Activated CD4-positive, alpha-beta T cell treated with anti-CD3 and anti-CD28 coated beads for 36 hours (primary cell): ENCODE data around the gene KATNAL1. TPM values are rescaled to one million over a fixed set of nuclear protein-coding genes. Genes with fewer than 3 reads are reported as not detected.

Source experiments
- ATAC-seq: fragments of 200-7000 bp; cut with Tn5 transposase; one replicate; pipeline ENCODE4 v1.10.0; 2021; ENCODE audit warnings: mild to moderate bottlenecking, moderate library complexity
- CTCF ChIA-PET: fragments of 350-600 bp; sonication (Branson Sonifier 250); formaldehyde crosslinking; loops from one replicate; lab custom pipeline; 2021; ENCODE audit warnings: antibody characterized with exemption; lab: Charles Lee
- POLR2A ChIA-PET: fragments of 350-600 bp; sonication (Branson Sonifier 250); formaldehyde crosslinking; loops from one replicate; lab custom pipeline; 2021; ENCODE audit warnings: antibody characterized with exemption, inconsistent platforms; lab: Charles Lee
- DNase-seq: peaks from one replicate; pipeline ENCODE4 v3.0.0-alpha.2; 2020
- H3K27ac Mint-ChIP-seq: one replicate; pipeline ENCODE4 v1.8.0; 2021; ENCODE audit warnings: mixed read lengths
- H3K27me3 Mint-ChIP-seq: one replicate; pipeline ENCODE4 v1.8.0; 2021; ENCODE audit warnings: mixed read lengths
- H3K36me3 Mint-ChIP-seq: one replicate; pipeline ENCODE4 v1.8.0; 2021; ENCODE audit warnings: low read depth, mixed read lengths
- H3K4me1 Mint-ChIP-seq: one replicate; pipeline ENCODE4 v1.8.0; 2021; ENCODE audit warnings: mixed read lengths
- H3K4me3 Mint-ChIP-seq: one replicate; pipeline ENCODE4 v1.8.0; 2021; ENCODE audit warnings: mild to moderate bottlenecking, moderate library complexity, mixed read lengths
- H3K9me3 Mint-ChIP-seq: one replicate; pipeline ENCODE4 v1.8.0; 2021; ENCODE audit warnings: low read depth, mixed read lengths
- intact Hi-C, 2 experiments: fragments of 100-400 bp; cut with DNase I in 1 of 2; cut with micrococcal nuclease in 1 of 2; formaldehyde crosslinking; loops; one replicate each; pipeline versions ENCODE4 v1.14.2 to v1.15.1; 2022 to 2024; cut with DNase I, micrococcal nuclease
- total RNA-seq, 2 experiments: library from RNA; stranded (reverse); gene quantifications; one replicate each; pipeline ENCODE4 v1.2.3, GENCODE V29; 2021

KATNAL1 gene
- total RNA-seq = 10 to 100 TPM; 10.9 to 12.5 TPM

DNA sequence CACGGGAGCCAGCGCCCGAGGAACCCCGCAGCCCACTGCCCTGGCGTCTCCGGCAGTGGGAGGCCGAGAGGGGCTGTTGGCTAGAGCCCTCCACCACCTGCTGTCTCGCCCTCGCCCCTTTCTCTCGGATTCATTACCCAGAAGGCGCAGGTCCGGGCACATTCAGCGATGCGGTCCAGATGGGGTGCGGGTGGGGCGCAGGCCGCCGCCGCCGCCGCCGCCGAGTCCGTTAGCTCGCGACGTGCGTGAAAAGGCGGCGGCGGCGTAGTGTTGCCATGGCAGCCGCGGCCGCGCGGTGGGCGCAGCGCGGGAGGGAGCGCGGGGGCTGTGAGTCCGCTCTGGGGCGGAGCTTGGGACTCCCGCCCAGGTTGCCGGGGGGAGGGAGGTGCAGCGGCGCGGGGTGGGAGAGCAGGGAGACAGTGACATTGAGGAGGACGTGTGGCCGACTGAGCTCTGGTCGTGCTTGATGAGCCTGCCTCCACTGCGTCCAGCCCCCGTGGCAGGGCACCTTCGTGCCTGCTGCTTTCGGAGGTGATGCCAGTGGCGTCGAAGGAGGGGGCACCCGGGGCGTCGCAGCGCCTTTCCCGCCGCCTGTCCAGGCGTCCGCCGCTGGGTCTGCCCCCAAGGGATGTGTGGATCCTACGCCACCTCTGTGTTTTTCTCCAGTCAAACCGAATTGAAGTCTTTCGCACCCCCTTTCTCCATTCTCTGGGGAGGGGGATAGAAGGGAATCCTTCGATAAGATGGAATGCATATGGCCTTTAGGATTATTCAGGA, at the start of gene KATNAL1:
KATNAL1 (minus strand) TSS at position 358 of the 777 bp plus-strand sequence. CDS start 23,774 bp downstream, outside the sequence.
- H3K36me3 Mint-ChIP-seq = no peaks in the 10 kb centered on the region
- peak; percentile 81 for DNase-seq
- H3K4me1 Mint-ChIP-seq = peaks cover 31% of the 10 kb centered on the region
- intact Hi-C loops = loop anchor here (1.0 to 5.0 kb wide), 16 partner anchors 55 to 855 kb away; partner anchors contain the start of genes USPL1 (in 2 of the 2), SLC7A1 (in 1 of the 2) and UBL3 (in 1 of the 2)
- H3K27ac Mint-ChIP-seq = peak within 1 kb of the TSS; percentile 79
- CTCF ChIA-PET = interaction anchor here (0.6 to 1.5 kb wide), 11 partner anchors 9 to 549 kb away, joined by 3 to 12 read pairs (median 3); no protein-coding TSS in a partner anchor
- H3K9me3 Mint-ChIP-seq = no peaks in the 10 kb centered on the region
- ATAC-seq = peak; percentile 60
- no peaks in the 10 kb centered on the region for H3K27me3 Mint-ChIP-seq
- peak within 1 kb of the TSS; percentile 80 for H3K4me3 Mint-ChIP-seq
- POLR2A ChIA-PET = interaction anchor here (1.0 to 1.5 kb wide), 3 partner anchors 24 to 310 kb away, joined by 3 to 6 read pairs (median 4); partner anchors contain the start of genes UBE2L5 and USPL1

- peaks cover 9% of the 10 kb centered on the region for H3K36me3 Mint-ChIP-seq
- CTCF ChIA-PET = interaction anchor here (0.5 to 1.0 kb wide), 3 partner anchors 10 to 225 kb away, joined by 3 to 4 read pairs (median 3); no protein-coding TSS in a partner anchor
These were observed 48.5 kb upstream of the KATNAL1 start for GRCh38 chr13:30355839-30356238.

GRCh38 chr13:30355384-30355699, 48.0 kb upstream of the KATNAL1 start:
- H3K4me3 Mint-ChIP-seq = no peak overlapping the region
- peaks cover 8% of the 10 kb centered on the region for H3K4me1 Mint-ChIP-seq
- H3K27ac Mint-ChIP-seq = no peak overlapping the region
- no peaks in the 10 kb centered on the region for H3K27me3 Mint-ChIP-seq
- H3K9me3 Mint-ChIP-seq = peaks cover 4% of the 10 kb centered on the region
- peaks cover 9% of the 10 kb centered on the region for H3K36me3 Mint-ChIP-seq
- POLR2A ChIA-PET = no interaction called here
- DNase-seq (peak; percentile 36), ATAC-seq (peak; percentile 19)
- CTCF ChIA-PET = interaction anchor here (0.8 to 1.1 kb wide), 2 partner anchors 223 to 224 kb away, joined by 3 to 4 read pairs; no protein-coding TSS in a partner anchor
- intact Hi-C loops = no loop called here

More at GRCh38 chr13:30355839-30356238, 48.5 kb upstream of the KATNAL1 start:
- peaks cover 8% of the 10 kb centered on the region for H3K4me1 Mint-ChIP-seq
- H3K4me3 Mint-ChIP-seq = no peak overlapping the region
- intact Hi-C loops = no loop called here
- DNase-seq (no peak), ATAC-seq (no peak)
- H3K27me3 Mint-ChIP-seq = no peaks in the 10 kb centered on the region
- POLR2A ChIA-PET = no interaction called here
- no peak overlapping the region for H3K27ac Mint-ChIP-seq
- H3K9me3 Mint-ChIP-seq = peaks cover 4% of the 10 kb centered on the region

DNA sequence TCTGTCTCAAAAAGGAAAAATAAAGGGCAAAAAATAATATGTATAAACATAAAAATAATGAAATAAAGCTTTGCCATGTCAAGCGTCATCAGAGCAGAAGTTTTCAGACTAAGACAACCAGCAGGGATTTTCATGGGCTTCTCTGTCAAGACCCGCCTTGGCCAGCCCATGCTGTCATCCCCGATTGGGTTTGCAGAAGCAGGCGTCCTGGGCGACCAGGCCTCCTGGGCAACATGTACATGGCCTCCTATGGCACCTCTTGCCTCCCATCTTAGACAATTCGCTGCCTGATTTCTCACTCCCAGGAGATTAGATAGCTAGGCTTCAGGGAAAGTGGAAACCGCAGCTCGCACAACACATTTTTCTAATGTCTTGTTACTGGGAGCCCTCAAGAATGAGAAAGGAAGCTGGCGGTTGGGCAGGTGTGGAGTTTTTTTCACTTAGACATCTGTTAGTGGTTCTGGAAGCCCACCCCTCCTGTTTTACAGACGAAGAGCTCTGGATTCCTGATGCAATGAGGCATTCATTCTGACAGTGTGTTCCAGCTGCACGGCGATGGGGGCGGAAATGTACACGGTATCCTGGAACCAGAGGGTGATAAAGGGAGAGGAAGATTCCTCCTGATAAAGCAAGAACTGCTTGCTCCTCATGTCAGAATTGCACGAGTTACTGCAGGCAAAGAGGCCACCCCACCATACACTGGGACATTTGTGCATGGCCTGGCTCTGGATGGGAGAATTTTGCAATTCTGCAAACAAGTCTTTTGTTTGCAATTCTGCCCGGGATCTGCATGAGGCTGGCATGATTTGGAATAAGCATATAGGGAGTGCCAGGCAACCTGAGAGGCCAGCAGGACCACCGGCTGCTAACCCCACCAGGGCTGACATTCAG, 47.4 kb upstream of the KATNAL1 start:
- intact Hi-C loops = no loop called here
- peaks cover 8% of the 10 kb centered on the region for H3K4me1 Mint-ChIP-seq
- H3K27me3 Mint-ChIP-seq = no peaks in the 10 kb centered on the region
- POLR2A ChIA-PET = no interaction called here
- H3K36me3 Mint-ChIP-seq = peaks cover 9% of the 10 kb centered on the region
- ATAC-seq (no peak), DNase-seq (no peak)
- no peak overlapping the region for H3K27ac Mint-ChIP-seq
- no peak overlapping the region for H3K4me3 Mint-ChIP-seq
- CTCF ChIA-PET = interaction anchor here (0.8 to 1.4 kb wide), 4 partner anchors 10 to 225 kb away, joined by 3 to 5 read pairs (median 4); no protein-coding TSS in a partner anchor
- H3K9me3 Mint-ChIP-seq = peaks cover 4% of the 10 kb centered on the region

DNA sequence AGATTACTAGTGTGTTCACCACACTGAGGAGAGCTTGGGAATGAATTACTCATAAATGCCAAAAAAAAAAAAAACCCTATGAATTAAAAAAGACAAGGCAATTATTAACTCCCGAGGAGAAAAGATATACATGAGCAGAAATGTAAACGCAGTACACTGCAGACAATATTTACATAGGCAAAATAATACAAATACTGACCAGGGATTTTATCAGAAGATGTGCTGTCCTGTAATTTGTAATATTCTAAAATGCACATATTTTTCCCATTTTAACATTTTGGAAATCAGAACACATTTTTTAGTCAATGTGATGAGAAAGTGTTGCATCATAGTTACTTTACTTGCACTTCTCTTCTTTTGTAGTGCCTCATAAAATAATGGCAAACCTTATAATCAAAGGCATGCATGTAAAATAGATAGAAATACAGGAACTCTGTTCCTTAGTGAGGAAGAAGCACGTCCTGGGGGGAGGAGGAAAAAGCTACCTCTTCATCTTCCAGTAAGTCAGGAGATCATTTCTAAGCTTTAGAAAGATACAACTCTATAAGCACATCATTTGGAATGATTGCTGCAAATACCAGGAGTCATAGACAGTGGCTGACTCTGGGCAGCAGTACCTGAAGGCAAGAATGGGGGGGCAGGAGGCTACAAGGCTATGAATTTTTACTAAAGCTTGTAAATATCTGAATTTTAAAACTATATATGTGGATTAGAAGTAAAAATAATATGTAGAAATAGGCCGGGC, 46.3 kb upstream of the KATNAL1 start:
- no peak for DNase-seq
- ATAC-seq = no peak
- no peaks in the 10 kb centered on the region for H3K27me3 Mint-ChIP-seq
- no peak overlapping the region for H3K27ac Mint-ChIP-seq
- intact Hi-C loops = no loop called here
- H3K4me3 Mint-ChIP-seq = no peak overlapping the region
- peaks cover 4% of the 10 kb centered on the region for H3K9me3 Mint-ChIP-seq
- POLR2A ChIA-PET = no interaction called here
- peaks cover 8% of the 10 kb centered on the region for H3K4me1 Mint-ChIP-seq
- peaks cover 9% of the 10 kb centered on the region for H3K36me3 Mint-ChIP-seq
- CTCF ChIA-PET = interaction anchor here (0.6 to 1.5 kb wide), 5 partner anchors 9 to 223 kb away, joined by 3 to 5 read pairs (median 3); no protein-coding TSS in a partner anchor

- H3K4me3 Mint-ChIP-seq = no peak overlapping the region
- no peaks in the 10 kb centered on the region for H3K27me3 Mint-ChIP-seq
- no peak overlapping the region for H3K27ac Mint-ChIP-seq
- peaks cover 9% of the 10 kb centered on the region for H3K36me3 Mint-ChIP-seq
- ChIA-PET POLR2A (no interaction called here), CTCF (interaction anchor here (0.8 to 1.5 kb wide), 3 partner anchors 8 to 127 kb away, joined by 3 to 5 read pairs (median 4); no protein-coding TSS in a partner anchor)
- DNase-seq (no peak), ATAC-seq (no peak)
- H3K4me1 Mint-ChIP-seq = peaks cover 12% of the 10 kb centered on the region
- H3K9me3 Mint-ChIP-seq = peaks cover 4% of the 10 kb centered on the region
- intact Hi-C loops = no loop called here
These were observed 45.7 kb upstream of the KATNAL1 start for GRCh38 chr13:30353060-30353459.

DNA sequence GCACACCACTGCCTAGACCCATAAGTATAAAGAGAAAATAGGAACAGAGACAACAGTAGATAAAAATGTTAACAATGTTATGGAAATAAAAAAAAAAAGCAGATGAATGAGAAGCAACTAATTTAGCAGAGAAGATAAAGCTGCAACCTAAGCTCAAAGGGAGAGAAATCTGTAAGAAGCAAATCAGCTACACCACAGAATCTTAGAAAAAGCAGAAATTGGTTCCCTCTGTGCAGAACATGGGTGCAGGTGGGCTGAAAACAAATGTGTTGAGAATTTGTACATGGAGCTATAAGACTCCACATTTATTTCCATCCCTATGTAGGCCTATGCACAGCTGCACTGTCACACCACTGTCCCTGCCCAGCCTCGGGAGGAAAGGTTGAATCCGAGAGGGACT, 44.8 kb upstream of the KATNAL1 start:
- H3K27me3 Mint-ChIP-seq = no peaks in the 10 kb centered on the region
- peaks cover 19% of the 10 kb centered on the region for H3K4me1 Mint-ChIP-seq
- intact Hi-C loops = no loop called here
- no peak overlapping the region for H3K4me3 Mint-ChIP-seq
- H3K9me3 Mint-ChIP-seq = peaks cover 4% of the 10 kb centered on the region
- H3K27ac Mint-ChIP-seq = no peak overlapping the region
- peaks cover 9% of the 10 kb centered on the region for H3K36me3 Mint-ChIP-seq
- ATAC-seq (no peak), DNase-seq (no peak)
- CTCF ChIA-PET = interaction anchor here (0.6 to 1.5 kb wide), 3 partner anchors 11 to 797 kb away, joined by 4 to 5 read pairs (median 4); no protein-coding TSS in a partner anchor
- POLR2A ChIA-PET = interaction anchor here (0.6 kb wide), 1 partner anchor 1767 kb away, joined by 3 read pairs; no protein-coding TSS in a partner anchor

DNA sequence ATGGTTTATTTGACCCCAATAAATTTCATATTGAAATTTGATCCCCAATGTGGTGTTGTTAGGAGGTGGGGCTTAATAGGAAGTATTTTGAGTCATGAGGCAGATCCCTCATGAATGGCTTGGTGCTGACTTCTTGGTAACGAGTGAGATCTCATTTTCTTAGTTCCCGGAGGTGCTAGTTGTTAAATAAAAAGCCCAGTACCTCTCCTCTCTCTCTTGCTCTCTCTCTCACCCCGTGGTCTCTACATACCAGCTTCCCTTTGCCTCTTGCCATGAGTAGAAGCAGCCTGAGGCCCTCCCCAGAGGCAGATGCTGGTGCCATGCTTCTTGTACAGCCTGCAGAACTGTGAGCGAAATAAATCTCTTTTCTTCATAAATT, 39.4 kb upstream of the KATNAL1 start:
- no peak overlapping the region for H3K4me3 Mint-ChIP-seq
- no peak for DNase-seq
- ChIA-PET CTCF (interaction anchor here (1.0 to 1.5 kb wide), 3 partner anchors 52 to 235 kb away, joined by 3 to 5 read pairs (median 4); no protein-coding TSS in a partner anchor), POLR2A (no interaction called here)
- peaks cover 36% of the 10 kb centered on the region for H3K4me1 Mint-ChIP-seq
- peak overlapping the region; percentile 9 for H3K27ac Mint-ChIP-seq
- ATAC-seq = peak; percentile 80
- intact Hi-C loops = no loop called here
- no peaks in the 10 kb centered on the region for H3K36me3 Mint-ChIP-seq
- H3K9me3 Mint-ChIP-seq = no peaks in the 10 kb centered on the region
- no peaks in the 10 kb centered on the region for H3K27me3 Mint-ChIP-seq

DNA sequence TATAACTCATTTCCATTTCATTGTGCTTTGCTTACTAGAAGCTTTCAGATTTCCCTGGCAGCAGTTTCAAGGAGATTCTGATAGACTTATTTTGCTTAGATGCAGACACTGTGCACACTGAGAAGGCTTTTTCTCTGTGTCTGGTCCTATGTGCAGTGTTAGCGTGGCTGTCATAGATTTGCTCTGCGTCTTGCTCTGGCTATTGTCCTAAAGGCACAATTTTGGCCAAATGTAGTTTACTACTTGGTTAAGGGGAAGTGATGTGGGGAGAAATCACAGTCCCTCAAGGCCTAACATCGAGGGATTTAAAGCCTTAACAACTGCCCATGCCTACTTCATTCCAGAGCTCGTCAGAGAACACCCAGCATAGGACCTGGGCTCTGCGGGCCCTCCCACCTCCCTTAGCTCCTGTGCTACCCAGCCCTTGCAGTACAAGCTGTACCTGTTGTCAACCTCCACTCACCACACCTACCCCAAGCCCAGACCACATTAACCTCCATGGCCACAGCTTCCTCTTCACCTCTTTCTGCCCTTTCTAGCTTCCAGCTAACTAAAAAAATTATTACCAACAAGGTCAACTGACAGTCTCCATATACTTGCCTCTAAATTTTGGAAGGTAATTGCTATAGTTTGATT, 38.9 kb upstream of the KATNAL1 start:
- Mint-ChIP-seq H3K27me3 (no peaks in the 10 kb centered on the region), H3K4me1 (peaks cover 36% of the 10 kb centered on the region), H3K9me3 (no peaks in the 10 kb centered on the region), H3K4me3 (no peak overlapping the region), H3K27ac (no peak overlapping the region), H3K36me3 (no peaks in the 10 kb centered on the region)
- CTCF ChIA-PET = interaction anchor here (1.1 to 1.5 kb wide), 3 partner anchors 40 to 234 kb away, joined by 3 to 5 read pairs (median 4); no protein-coding TSS in a partner anchor
- intact Hi-C loops = no loop called here
- peak; percentile 85 for ATAC-seq
- DNase-seq = peak; percentile 71
- POLR2A ChIA-PET = interaction anchor here (0.6 to 1.1 kb wide), 2 partner anchors 40 to 92 kb away, joined by 3 read pairs; no protein-coding TSS in a partner anchor
